Liver (tissue), 9 donors: ENCODE data around the gene OPN1MW. TPM values are rescaled to one million over a fixed set of nuclear protein-coding genes. Genes with fewer than 3 reads are reported as not detected.
"Not testable (repeated sequence)": the region's sequence is repeated elsewhere in the genome, so short reads cannot be mapped to it uniquely, and the experiment has no call there.

Experiments used
- DNase-seq: peaks from one replicate; pipeline ENCODE4 v3.0.0-alpha.2; 2017; ENCODE audit warnings: low spot score
- H3K27ac ChIP-seq, 2 donors: one replicate each; pipeline ENCODE4 v1.7.0; 2013; ENCODE audit warnings: inconsistent platforms in 2 of 2, low read length in 2 of 2, control low read depth in 1 of 2, low read depth in 1 of 2, mild to moderate bottlenecking in 1 of 2
- H3K27me3 ChIP-seq, 4 donors: one replicate each; pipeline versions ENCODE4 v1.6.1 to v1.7.0; 2013; ENCODE audit warnings: low read length in 3 of 4, inconsistent platforms in 1 of 4, mild to moderate bottlenecking in 1 of 4, moderate library complexity in 1 of 4; ENCODE audit not compliant: control insufficient read depth in 4 of 4, insufficient read depth in 4 of 4
- H3K36me3 ChIP-seq, 4 donors: one replicate each; pipeline versions ENCODE4 v1.6.1 to v1.7.0; 2013; ENCODE audit warnings: low read length in 3 of 4, mild to moderate bottlenecking in 3 of 4, low read depth in 1 of 4, moderate library complexity in 1 of 4; ENCODE audit not compliant: control insufficient read depth in 4 of 4, insufficient read depth in 3 of 4
- H3K4me1 ChIP-seq, 4 donors: one replicate each; pipeline versions ENCODE4 v1.6.1 to v1.7.0; 2013; ENCODE audit warnings: low read length in 3 of 4, mild to moderate bottlenecking in 3 of 4, moderate library complexity in 1 of 4; ENCODE audit not compliant: control insufficient read depth in 4 of 4, insufficient read depth in 4 of 4
- H3K4me3 ChIP-seq, 3 donors: one replicate each; pipeline versions ENCODE4 v1.6.1 to v1.7.0; 2013; ENCODE audit warnings: low read length in 3 of 3, control low read depth in 1 of 3, low read depth in 1 of 3, mild to moderate bottlenecking in 1 of 3
- H3K9ac ChIP-seq, 2 donors: one replicate each; pipeline ENCODE4 v1.7.0; 2013; ENCODE audit warnings: low read length in 2 of 2, mild to moderate bottlenecking in 2 of 2, moderate library complexity in 2 of 2, control low read depth in 1 of 2, low read depth in 1 of 2
- H3K9me3 ChIP-seq, 4 donors: one replicate each; pipeline versions ENCODE4 v1.6.1 to v1.7.0; 2013; ENCODE audit warnings: low read length in 3 of 4; ENCODE audit not compliant: control insufficient read depth in 4 of 4
- ATF3 ChIP-seq: IDR thresholded peaks from 2 replicates; pipeline ENCODE4 v1.6.1; 2016; ENCODE audit warnings: antibody characterized with exemption
- CTCF ChIP-seq: fragments of 150-350 bp; IDR thresholded peaks from 2 replicates; pipeline ENCODE4 v1.5.1; 2017; ENCODE audit warnings: improper control_type of control experiment, low read depth, low read length; ENCODE audit not compliant: missing input control
- EGR1 ChIP-seq, 2 donors: IDR thresholded peaks; 2 replicates each; pipeline ENCODE4 v1.6.1; 2016 to 2018; ENCODE audit warnings: antibody characterized with exemption in 2 of 2, low read depth in 2 of 2
- FOXA1 ChIP-seq: IDR thresholded peaks from 2 replicates; pipeline ENCODE4 v1.6.1; 2016; ENCODE audit warnings: antibody characterized with exemption
- FOXA2 ChIP-seq: IDR thresholded peaks from 2 replicates; pipeline ENCODE4 v1.6.1; 2016; ENCODE audit warnings: antibody characterized with exemption
- GABPA ChIP-seq, 2 donors: IDR thresholded peaks in 1 of 2; conservative IDR thresholded peaks in 1 of 2; 2 replicates each; pipeline ENCODE4 v1.6.1; 2016; ENCODE audit warnings: antibody characterized with exemption in 2 of 2, mild to moderate bottlenecking in 1 of 2, moderate library complexity in 1 of 2
- HNF4A ChIP-seq, 2 donors: conservative IDR thresholded peaks; 2 replicates each; pipeline ENCODE4 v1.6.1; 2016; ENCODE audit warnings: antibody characterized with exemption in 2 of 2, mild to moderate bottlenecking in 2 of 2
- HNF4G ChIP-seq: IDR thresholded peaks from 2 replicates; pipeline ENCODE4 v1.6.1; 2016; ENCODE audit warnings: antibody characterized with exemption
- MAX ChIP-seq: IDR thresholded peaks from 2 replicates; pipeline ENCODE4 v1.6.1; 2016; ENCODE audit warnings: antibody characterized with exemption
- NR2F2 ChIP-seq: IDR thresholded peaks from 2 replicates; pipeline ENCODE4 v1.6.1; 2016; ENCODE audit warnings: antibody characterized with exemption
- RAD21 ChIP-seq, 2 donors: IDR thresholded peaks; 2 replicates each; pipeline ENCODE4 v1.6.1; 2016; ENCODE audit warnings: antibody characterized with exemption in 2 of 2, mild to moderate bottlenecking in 2 of 2
- REST ChIP-seq: IDR thresholded peaks from 2 replicates; pipeline ENCODE4 v1.6.1; 2016; ENCODE audit warnings: antibody characterized with exemption, mild to moderate bottlenecking
- RXRA ChIP-seq, 2 donors: IDR thresholded peaks; 2 replicates each; pipeline ENCODE4 v1.6.1; 2017 to 2018; ENCODE audit warnings: antibody characterized with exemption in 2 of 2, mild to moderate bottlenecking in 1 of 2
- SP1 ChIP-seq: IDR thresholded peaks from 2 replicates; pipeline ENCODE4 v1.6.1; 2018; ENCODE audit warnings: antibody characterized with exemption, mild to moderate bottlenecking
- TAF1 ChIP-seq: conservative IDR thresholded peaks from 2 replicates; pipeline ENCODE4 v1.6.1; 2016; ENCODE audit warnings: antibody characterized with exemption, mild to moderate bottlenecking
- YY1 ChIP-seq: IDR thresholded peaks from 2 replicates; pipeline ENCODE4 v1.6.1; 2016; ENCODE audit warnings: antibody characterized with exemption, mild to moderate bottlenecking
- WGBS: extraction: QIAGEN DNeasy Blood & Tissue Kit; methylation state at CpG from one replicate; pipeline ENCODE4 v1.1.7; 2013; 5-methylcytosine and 5-hydroxymethylcytosine counted together
- polyA plus RNA-seq, 2 donors: library from polyadenylated mRNA; stranded (reverse) in 1 of 2; unstranded in 1 of 2; fragments of 200-250 nt in 1 of 2; fragments of >200 nt in 1 of 2; fragmentation: Nextera tagmentation in 1 of 2; extraction: Ambion mirVana in 1 of 2; gene quantifications; one replicate each; pipeline versions ENCODE4 v1.2.1 to v1.2.3, GENCODE V29; 2013 to 2015
- total RNA-seq, 2 donors: library from RNA; depleted of rRNA; stranded (reverse); fragments of >200 nt; gene quantifications; one replicate each; pipeline ENCODE4 v1.2.3, GENCODE V29; 2014
- donor health status: healthy.
- donor health status: healthy.
- donor health status: healthy.
- donor health status: healthy.
- donor health status: healthy.

Gene OPN1MW
- total and polyA plus RNA-seq, 4 donors = not detected

- H3K36me3 ChIP-seq = no peaks in the 10 kb centered on the region
- no peak overlapping the region for H3K9ac ChIP-seq
- H3K27me3 ChIP-seq = no peaks in the 10 kb centered on the region
- no peak overlapping the region for H3K4me3 ChIP-seq
- H3K4me1 ChIP-seq = no peaks in the 10 kb centered on the region
- no peaks in the 10 kb centered on the region for H3K9me3 ChIP-seq
- no peak overlapping the region for H3K27ac ChIP-seq
- 88% methylated on average over 10 of the region's 10 CpGs for WGBS
- TF ChIP-seq HNF4G (no peak), NR2F2 (no peak), SP1 (no peak), FOXA1 (no peak), HNF4A (conservative IDR thresholded peaks at IDR 0.05) (no peak)
- no peak for DNase-seq
Observed at GRCh38 chrX:154140742-154141141, 41.7 kb upstream of the OPN1MW start.

GRCh38 chrX:154142386-154142785, 40.0 kb upstream of the OPN1MW start:
- Histone ChIP-seq H3K9ac (no peak overlapping the region), H3K36me3 (no peaks in the 10 kb centered on the region), H3K4me3 (no peak overlapping the region), H3K4me1 (no peaks in the 10 kb centered on the region), H3K27ac (no peak overlapping the region), H3K9me3 (no peaks in the 10 kb centered on the region), H3K27me3 (no peaks in the 10 kb centered on the region)
- WGBS = 95% methylated on average over 8 of the region's 8 CpGs
- no peak for DNase-seq
- TF ChIP-seq NR2F2 (no peak), HNF4G (no peak), MAX (no peak), EGR1 (IDR thresholded peaks at IDR 0.05; ENCODE audit: low read depth in 2 of 2) (no peak), HNF4A (conservative IDR thresholded peaks at IDR 0.05) (no peak), YY1 (no peak), TAF1 (no peak), ATF3 (no peak), SP1 (no peak), FOXA1 (no peak)

GRCh38 chrX:154142950-154143745, 39.2 kb upstream of the OPN1MW start:
- Histone ChIP-seq H3K9me3 (no peaks in the 10 kb centered on the region), H3K27ac (no peak overlapping the region), H3K9ac (no peak overlapping the region), H3K4me1 (no peaks in the 10 kb centered on the region), H3K27me3 (no peaks in the 10 kb centered on the region), H3K4me3 (no peak overlapping the region), H3K36me3 (no peaks in the 10 kb centered on the region)
- TF ChIP-seq CTCF = no peak
- no peak for TF ChIP-seq EGR1 (IDR thresholded peaks at IDR 0.05; ENCODE audit: low read depth in 2 of 2)
- no peak for TF ChIP-seq HNF4G
- TF ChIP-seq RAD21 (IDR thresholded peaks at IDR 0.05) = no peak
- TF ChIP-seq RXRA (IDR thresholded peaks at IDR 0.05) = no peak
- no peak for TF ChIP-seq REST
- no peak for TF ChIP-seq FOXA1
- TF ChIP-seq MAX = no peak
- TF ChIP-seq GABPA (IDR thresholded peaks at IDR 0.05 in 1 of 2, conservative IDR thresholded peaks at IDR 0.05 in 1 of 2) = no peak
- no peak for TF ChIP-seq FOXA2
- no peak for TF ChIP-seq YY1
- TF ChIP-seq SP1 = no peak
- TF ChIP-seq TAF1 = no peak
- no peak for TF ChIP-seq HNF4A (conservative IDR thresholded peaks at IDR 0.05)
- no peak for DNase-seq
- WGBS = 94% methylated on average over 23 of the region's 23 CpGs

- WGBS = 93% methylated on average over 12 of the region's 15 CpGs
- not testable (repeated sequence) for H3K9ac ChIP-seq, H3K4me3 ChIP-seq, H3K27ac ChIP-seq, H3K4me1 ChIP-seq, H3K36me3 ChIP-seq, H3K27me3 ChIP-seq, DNase-seq, H3K9me3 ChIP-seq
Observed at GRCh38 chrX:154144010-154144409, 38.4 kb upstream of the OPN1MW start, which contains the start of gene OPN1LW. OPN1LW (plus strand) TSS chrX:154144243; CDS start chrX:154144284, 41 bp downstream.
